ENCODE data around the gene NCKAP1. TPM values are rescaled to one million over a fixed set of nuclear protein-coding genes. Genes with fewer than 3 reads are reported as not detected.

Gene NCKAP1
- total and polyA plus RNA-seq, 2 of the 4 experiments (the other 2 are of a cell fraction) = 91.1 to 160 TPM

DNA sequence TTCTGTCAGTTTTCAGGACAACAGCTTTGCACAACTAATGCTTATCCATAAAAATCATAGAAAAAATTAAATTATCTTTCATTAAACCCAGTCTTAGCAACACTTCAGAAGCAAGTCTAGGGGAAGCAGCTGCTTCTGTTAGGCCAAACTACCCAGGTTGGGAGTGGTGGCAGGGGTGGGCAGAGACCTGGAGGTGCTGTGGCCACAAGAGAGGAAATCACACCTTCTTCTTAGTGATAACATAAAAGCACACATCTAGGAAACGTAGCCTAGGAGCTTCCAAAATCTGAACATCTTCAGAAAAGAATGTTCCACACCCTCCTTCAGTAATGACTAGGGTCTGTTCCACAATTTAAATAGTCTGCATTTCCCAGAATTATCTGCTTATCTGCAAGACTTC is 139.5 kb downstream of the NCKAP1 start:
- Histone ChIP-seq H3K27me3 (ENCODE audit: control insufficient read depth, insufficient read depth, low read length) (no peaks in the 10 kb centered on the region), H3K36me3 (ENCODE audit: control insufficient read depth, insufficient read depth, low read length) (no peaks in the 10 kb centered on the region), H3K56ac (ENCODE audit: extremely low read depth, insufficient read depth, low read length) (no peak overlapping the region), H3K9ac (ENCODE audit: low read depth, low read length) (no peak overlapping the region), H3K4me2 (ENCODE audit: low read depth, low read length) (no peak overlapping the region), H2AFZ (replicated peaks; ENCODE audit: low read length, poor library complexity) (no peak overlapping the region), H2BK15ac (ENCODE audit: low read depth, low read length) (no peak overlapping the region), H3K4me3 (ENCODE audit: insufficient read depth, low read depth, low read length) (no peak overlapping the region), H3K79me1 (ENCODE audit: low read depth in 1 of 2, low read length in 2 of 2) (no peaks in the 10 kb centered on the region), H2AK5ac (ENCODE audit: low read depth, low read length) (no peak overlapping the region), H2BK120ac (ENCODE audit: low read depth, low read length) (no peak overlapping the region), H3K4me1 (ENCODE audit: control insufficient read depth, insufficient read depth, low read length) (peaks cover 2% of the 10 kb centered on the region; the same call in 1 of the 2 replicates), H3K9me1 (ENCODE audit: insufficient read depth, low read length) (no peaks in the 10 kb centered on the region), H4K20me1 (ENCODE audit: insufficient read depth, low read length) (no peaks in the 10 kb centered on the region), H3K27ac (ENCODE audit: insufficient read depth, low read length) (no peak overlapping the region), H3K14ac (replicated peaks; ENCODE audit: low read depth, low read length) (no peak overlapping the region), H4K91ac (ENCODE audit: insufficient read depth, low read depth, low read length) (no peak overlapping the region), H2AK9ac (replicated peaks; ENCODE audit: low read depth, low read length, poor library complexity) (no peak overlapping the region), H3K18ac (ENCODE audit: low read depth, low read length) (no peak overlapping the region), H4K8ac (ENCODE audit: low read depth in 2 of 2, low read length in 2 of 2) (no peak overlapping the region), H3K23ac (ENCODE audit: low read depth, low read length) (no peak overlapping the region), H4K5ac (ENCODE audit: low read depth, low read length) (no peak overlapping the region), H2BK5ac (ENCODE audit: low read depth, low read length, poor library complexity, severe bottlenecking) (no peak overlapping the region), H2BK20ac (ENCODE audit: low read depth, low read length) (no peak overlapping the region), H3K9me3 (ENCODE audit: control insufficient read depth, insufficient read depth, low read length) (no peaks in the 10 kb centered on the region), H3K4ac (ENCODE audit: low read depth, low read length) (no peak overlapping the region)
- intact Hi-C loops (cut with micrococcal nuclease) (no loop called here), dilution Hi-C loops (cut with HindIII; ENCODE audit: low sequenced_read_pairs, unreplicated experiment) (no loop called here), in situ Hi-C loops (cut with MboI; ENCODE audit: low sequenced_read_pairs) (no loop called here)
- ATAC-seq (ENCODE audit: low read depth) = no peak
- DNase-seq = no peak
- TF ChIP-seq RCOR1 (IDR thresholded peaks at IDR 0.05; ENCODE audit: insufficient replicate concordance, low read length) = no peak
- TF ChIP-seq, protein P1, sequence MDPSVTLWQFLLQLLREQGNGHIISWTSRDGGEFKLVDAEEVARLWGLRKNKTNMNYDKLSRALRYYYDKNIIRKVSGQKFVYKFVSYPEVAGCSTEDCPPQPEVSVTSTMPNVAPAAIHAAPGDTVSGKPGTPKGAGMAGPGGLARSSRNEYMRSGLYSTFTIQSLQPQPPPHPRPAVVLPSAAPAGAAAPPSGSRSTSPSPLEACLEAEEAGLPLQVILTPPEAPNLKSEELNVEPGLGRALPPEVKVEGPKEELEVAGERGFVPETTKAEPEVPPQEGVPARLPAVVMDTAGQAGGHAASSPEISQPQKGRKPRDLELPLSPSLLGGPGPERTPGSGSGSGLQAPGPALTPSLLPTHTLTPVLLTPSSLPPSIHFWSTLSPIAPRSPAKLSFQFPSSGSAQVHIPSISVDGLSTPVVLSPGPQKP (IDR thresholded peaks at IDR 0.05; ENCODE audit: borderline replicate concordance, low read depth, low read length) = no peak
- TF ChIP-seq, protein P2, sequence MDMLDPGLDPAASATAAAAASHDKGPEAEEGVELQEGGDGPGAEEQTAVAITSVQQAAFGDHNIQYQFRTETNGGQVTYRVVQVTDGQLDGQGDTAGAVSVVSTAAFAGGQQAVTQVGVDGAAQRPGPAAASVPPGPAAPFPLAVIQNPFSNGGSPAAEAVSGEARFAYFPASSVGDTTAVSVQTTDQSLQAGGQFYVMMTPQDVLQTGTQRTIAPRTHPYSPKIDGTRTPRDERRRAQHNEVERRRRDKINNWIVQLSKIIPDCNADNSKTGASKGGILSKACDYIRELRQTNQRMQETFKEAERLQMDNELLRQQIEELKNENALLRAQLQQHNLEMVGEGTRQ (IDR thresholded peaks at IDR 0.05; ENCODE audit: low read depth, low read length) = no peak
- TF ChIP-seq CHD1 (IDR thresholded peaks at IDR 0.05; ENCODE audit: low read depth, low read length) = no peak
- TF ChIP-seq CEBPB (IDR thresholded peaks at IDR 0.05; ENCODE audit: low read depth, low read length) = no peak
- TF ChIP-seq MAFK (IDR thresholded peaks at IDR 0.05; ENCODE audit: low read depth, low read length) = no peak
- TF ChIP-seq MXI1 (IDR thresholded peaks at IDR 0.05; ENCODE audit: borderline replicate concordance, low read depth, low read length) = no peak
- no peak for TF ChIP-seq RFX5 (IDR thresholded peaks at IDR 0.05; ENCODE audit: low read depth, low read length)
- TF ChIP-seq, protein P3, sequence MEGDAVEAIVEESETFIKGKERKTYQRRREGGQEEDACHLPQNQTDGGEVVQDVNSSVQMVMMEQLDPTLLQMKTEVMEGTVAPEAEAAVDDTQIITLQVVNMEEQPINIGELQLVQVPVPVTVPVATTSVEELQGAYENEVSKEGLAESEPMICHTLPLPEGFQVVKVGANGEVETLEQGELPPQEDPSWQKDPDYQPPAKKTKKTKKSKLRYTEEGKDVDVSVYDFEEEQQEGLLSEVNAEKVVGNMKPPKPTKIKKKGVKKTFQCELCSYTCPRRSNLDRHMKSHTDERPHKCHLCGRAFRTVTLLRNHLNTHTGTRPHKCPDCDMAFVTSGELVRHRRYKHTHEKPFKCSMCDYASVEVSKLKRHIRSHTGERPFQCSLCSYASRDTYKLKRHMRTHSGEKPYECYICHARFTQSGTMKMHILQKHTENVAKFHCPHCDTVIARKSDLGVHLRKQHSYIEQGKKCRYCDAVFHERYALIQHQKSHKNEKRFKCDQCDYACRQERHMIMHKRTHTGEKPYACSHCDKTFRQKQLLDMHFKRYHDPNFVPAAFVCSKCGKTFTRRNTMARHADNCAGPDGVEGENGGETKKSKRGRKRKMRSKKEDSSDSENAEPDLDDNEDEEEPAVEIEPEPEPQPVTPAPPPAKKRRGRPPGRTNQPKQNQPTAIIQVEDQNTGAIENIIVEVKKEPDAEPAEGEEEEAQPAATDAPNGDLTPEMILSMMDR (conservative IDR thresholded peaks at IDR 0.05; ENCODE audit: low read depth, low read length) = no peak
- ChIA-PET POLR2A (ENCODE audit: unreplicated experiment) (interaction anchor here (0.7 kb wide), 1 partner anchor 19 kb away, joined by 5 read pairs; no protein-coding TSS in a partner anchor), CTCF (no interaction called here)
- no CpG with 5 or more reads among the region's 1 CpG for WGBS, 2 experiments (ENCODE audit: extremely low coverage in 2 of 2, insufficient read length in 1 of 2)
- no TSS peak for BruUV-seq (replicated peaks)
